ENCODE measurements around the gene C1orf122. TPM values are rescaled to one million over a fixed set of nuclear protein-coding genes. Genes with fewer than 3 reads are reported as not detected.

The C1orf122 gene
- 80.3 and 668 TPM in 2 replicates for total RNA-seq

DNA sequence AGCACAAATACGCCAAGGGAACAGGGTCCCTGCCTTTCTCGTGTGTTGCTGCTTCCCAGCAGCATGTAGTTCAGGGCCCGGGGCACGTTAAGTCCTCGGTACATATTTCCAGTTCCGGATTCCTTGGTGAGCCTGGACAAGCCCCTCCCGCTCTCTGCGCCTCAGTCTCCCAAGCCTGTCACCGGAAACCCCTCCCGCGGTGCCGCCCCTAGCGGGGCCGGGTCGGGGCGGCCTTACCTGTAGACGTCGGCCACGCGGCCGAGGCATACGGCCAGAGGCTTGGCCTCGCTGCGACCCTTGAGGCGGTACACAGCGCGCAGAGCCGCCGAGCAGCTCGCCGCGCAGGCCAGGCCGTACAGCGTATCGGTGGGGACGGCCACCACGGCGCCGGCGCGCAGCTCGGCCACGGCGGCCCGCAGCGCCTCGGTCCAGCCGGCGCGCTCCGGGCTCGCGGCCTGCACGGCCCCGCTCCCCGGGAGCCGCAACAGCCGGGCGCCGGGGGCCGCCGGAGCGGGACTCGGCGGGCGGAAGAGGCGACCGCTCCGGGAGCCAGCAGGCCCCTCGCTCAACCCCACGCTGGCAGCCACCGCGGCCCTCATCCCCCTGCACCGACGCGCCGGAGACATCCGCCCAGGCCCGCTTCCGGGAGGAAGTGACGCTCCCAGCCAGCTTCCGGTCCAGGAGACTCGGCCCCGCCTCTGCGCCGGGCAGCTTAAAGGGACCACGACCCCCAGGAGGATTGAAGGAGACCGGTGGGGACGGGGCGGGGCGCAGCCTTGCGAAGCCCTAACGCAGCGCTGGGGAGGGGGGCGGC is at the start of gene C1orf122, which contains the start of gene YRDC:
TSS of gene C1orf122 (plus strand) at position 236 of the 814 bp plus-strand sequence. CDS start 615 bp downstream, outside the sequence.
TSS of gene YRDC (minus strand) at position 654 of the 814 bp plus-strand sequence. CDS start at position 626, 28 bp downstream.

DNA sequence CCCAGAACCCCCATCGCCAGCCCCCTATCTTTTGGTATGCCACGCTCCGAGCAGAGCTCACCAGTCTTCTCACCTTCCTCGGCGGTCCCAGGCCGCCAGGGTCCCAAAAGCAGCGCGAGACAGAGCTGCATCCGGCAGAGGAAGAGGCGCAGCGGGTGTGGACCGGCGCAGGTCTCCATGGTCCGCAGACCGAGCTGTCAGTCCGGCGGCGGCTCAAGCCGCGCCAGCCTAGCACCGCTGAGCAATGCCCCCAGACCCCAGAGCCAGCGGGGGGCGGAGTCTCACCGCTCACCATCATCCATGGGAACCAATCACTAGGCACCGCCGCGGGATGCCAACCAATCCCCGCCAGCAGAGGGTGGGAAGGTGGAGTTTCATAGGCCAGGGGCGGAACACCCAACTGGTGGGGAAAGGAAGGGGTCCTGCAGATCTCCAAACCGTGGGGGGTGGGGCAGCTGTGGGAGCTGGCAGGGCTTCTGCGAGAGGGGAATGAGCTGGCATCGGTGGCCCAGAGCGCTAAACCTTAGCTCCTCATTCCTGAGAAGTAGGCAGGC is 42.6 kb upstream of the C1orf122 start, which contains the start of gene EPHA10:
TSS of gene EPHA10 (minus strand) at position 233 of the 554 bp plus-strand sequence. CDS start at position 179, 54 bp downstream.

DNA sequence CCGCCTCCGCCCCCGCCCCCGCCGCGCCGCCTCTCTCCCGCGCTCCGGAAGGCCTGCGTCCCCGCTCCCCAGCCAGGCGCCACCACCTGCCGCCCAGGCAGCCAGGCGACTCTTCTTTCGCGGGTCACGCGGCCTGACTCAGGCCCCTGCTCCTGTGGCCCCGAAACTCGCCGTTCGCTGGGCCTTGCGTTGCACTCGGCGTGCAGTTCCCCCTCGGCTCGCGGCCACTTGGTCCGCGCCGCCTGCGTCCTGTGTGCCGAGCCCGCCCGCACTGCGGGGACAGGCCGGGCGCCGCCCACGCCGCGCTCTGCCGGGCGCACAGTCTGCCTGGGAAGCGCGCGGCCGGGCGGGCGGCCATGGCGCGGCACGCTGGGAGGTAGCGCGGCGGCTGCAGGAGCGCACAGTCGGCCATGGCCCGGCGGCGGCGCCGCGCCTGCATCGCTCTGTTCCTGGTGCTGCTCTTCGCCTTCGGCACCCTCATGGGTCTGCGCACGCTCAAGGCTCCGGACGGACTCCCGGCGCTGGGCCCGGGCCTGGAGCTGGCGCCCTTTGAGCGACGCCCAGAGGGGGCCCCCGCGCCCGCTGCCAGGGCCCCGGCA is 13.7 kb upstream of the C1orf122 start, which contains the start of gene MANEAL:
TSS of gene MANEAL (plus strand) at position 75 of the 599 bp plus-strand sequence. CDS start at position 411, 336 bp downstream.

Other genes with a start within 250 kb of the C1orf122 start
- 60.4 and 63.5 TPM in 2 replicates for gene GNL2, start 211.9 kb upstream of the C1orf122 start, total RNA-seq
- gene RSPO1, start 172.9 kb upstream of the C1orf122 start, total RNA-seq = not detected in 2 replicates
- gene CDCA8, start 115.3 kb upstream of the C1orf122 start, total RNA-seq = 17.1 and 22.4 TPM in 2 replicates
- under 0.01 and 0.07 TPM in 2 replicates for gene EPHA10, start 42.7 kb upstream of the C1orf122 start, total RNA-seq
- 0.93 and 1.7 TPM in 2 replicates for gene MANEAL, start 13.9 kb upstream of the C1orf122 start, total RNA-seq
- 29.6 and 30.9 TPM in 2 replicates for gene YRDC, start 418 bp downstream of the C1orf122 start, total RNA-seq
- gene MTF1, start 51.8 kb downstream of the C1orf122 start, total RNA-seq = 2.5 and 4.4 TPM in 2 replicates
- 5.8 and 7.8 TPM in 2 replicates for gene INPP5B, start 139.3 kb downstream of the C1orf122 start, total RNA-seq
- 57.1 and 72.7 TPM in 2 replicates for gene SF3A3, start 182.2 kb downstream of the C1orf122 start, total RNA-seq
- 27.4 and 35.5 TPM in 2 replicates for gene FHL3, start 197.7 kb downstream of the C1orf122 start, total RNA-seq
- gene UTP11, start 204.9 kb downstream of the C1orf122 start, total RNA-seq = 43.0 and 64.5 TPM in 2 replicates
- gene POU3F1, start 239.0 kb downstream of the C1orf122 start, total RNA-seq = 0.85 and 1.6 TPM in 2 replicates

Data from airway epithelial cell (primary cell).